ENCODE results near the gene WDR70.

WDR70 gene

DNA sequence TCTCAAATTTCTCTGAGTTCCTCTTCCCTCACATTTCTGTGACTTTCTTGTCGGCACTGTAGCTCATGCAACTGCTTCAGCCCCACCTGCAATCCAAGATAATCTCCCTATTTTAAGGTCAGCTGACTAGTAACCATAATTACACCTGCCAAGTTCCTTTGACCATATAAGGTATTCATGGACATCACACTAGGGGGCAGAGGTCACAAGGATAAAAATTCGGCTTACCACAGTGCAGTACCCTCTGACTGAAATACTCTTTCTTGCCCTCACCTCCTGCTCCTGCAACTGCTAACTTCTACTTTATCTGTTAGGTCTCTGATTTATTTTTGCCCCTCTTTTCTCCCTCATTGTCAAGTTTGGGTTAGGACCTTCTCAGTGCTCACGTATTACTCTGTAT, 316.5 kb downstream of the WDR70 start:
- no peak for DNase-seq

DNA sequence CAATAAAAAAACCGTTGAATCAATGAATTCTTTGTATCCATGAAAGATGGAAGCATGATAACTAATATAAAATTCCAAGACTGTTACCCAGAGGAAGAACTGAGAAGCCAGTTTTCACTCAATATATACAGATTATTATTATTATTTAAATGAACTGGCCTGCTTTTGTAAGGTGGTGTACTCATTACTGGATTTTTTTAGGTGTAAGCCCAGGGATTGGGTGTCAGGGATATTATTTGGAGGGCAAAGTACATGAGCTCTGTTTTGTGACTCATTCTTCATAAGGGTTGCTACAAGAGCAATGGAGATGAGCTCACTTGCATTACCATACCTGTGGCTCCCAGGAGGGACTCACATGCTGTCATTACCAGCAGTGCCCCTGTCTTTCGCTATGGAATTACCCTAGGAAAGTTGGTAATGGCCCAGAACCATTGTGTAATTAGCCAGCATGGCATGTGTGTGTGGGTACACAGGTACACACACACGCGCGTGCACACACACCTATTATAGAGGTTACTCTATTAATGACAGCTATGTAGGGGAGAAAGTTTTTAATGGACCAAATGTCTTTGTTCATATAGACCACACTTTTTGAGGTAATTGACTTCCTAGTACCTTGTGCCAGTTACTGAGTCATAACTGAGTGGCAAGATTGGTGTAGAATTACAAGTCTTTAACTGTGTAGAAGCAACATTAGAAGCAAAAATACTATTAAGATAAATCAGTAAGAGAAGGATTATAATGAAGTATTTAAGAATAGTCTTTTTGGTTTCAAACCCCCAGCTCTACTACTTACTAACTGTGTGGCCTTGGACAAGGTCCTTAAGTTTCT, 317.3 kb downstream of the WDR70 start:
- DNase-seq, result no peak

DNA sequence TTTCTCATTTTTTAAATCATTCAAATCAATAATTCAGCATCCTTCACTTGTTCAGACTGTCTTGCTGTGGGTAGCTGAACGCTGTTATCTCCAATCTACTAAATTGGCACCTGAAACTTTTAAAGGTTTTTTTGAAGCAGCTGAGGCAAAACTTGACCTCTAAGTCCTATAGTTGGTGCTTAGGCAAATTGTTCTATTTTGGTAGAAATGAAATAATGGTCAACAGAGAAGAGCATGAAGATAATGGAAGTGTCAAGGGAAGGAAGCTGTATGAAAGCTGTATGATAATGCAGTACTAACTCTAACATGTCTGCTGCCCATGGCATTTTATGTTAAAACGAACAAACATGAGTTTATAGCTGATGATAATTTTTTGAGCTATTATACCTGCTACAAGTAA, 322.8 kb downstream of the WDR70 start:
- DNase-seq, result no peak

DNA sequence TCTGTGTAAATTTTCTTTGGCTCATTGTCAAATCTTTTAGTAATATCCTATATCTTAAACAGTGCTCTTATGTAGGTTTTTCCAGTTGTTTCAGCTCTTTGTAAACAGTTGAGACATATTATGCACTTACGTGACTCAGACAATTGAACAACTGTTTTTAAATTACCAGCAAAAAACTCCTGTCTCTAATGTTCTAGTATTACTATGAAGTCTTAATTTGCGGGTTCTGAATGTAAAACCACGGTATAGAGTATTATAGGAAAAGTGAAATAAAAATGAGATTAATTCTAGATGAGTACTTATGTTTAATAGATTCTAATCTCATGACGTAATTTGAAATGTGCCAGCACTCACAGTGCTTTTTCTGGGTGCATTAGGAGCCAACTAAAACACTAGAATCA, 324.7 kb downstream of the WDR70 start:
- DNase-seq, result no peak

DNA sequence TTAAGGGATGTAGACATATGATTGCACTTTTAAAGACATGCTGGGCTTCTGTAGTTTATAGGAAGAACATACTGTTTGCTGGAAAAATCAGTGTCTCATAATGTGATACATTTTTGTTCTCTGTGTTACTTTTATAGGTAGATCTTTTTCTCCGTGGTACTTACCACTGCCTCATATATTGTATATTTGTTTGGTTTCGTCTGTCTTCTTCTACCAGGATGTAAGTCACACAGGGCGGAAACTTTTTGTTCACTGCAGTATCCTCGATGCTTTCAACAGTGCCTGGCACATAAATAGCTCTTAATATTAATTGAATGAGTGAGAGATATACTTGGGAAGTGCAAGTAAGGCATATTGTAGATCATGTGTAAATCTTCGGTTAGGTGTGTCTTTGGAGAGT, 325.3 kb downstream of the WDR70 start:
- DNase-seq, result no peak

DNA sequence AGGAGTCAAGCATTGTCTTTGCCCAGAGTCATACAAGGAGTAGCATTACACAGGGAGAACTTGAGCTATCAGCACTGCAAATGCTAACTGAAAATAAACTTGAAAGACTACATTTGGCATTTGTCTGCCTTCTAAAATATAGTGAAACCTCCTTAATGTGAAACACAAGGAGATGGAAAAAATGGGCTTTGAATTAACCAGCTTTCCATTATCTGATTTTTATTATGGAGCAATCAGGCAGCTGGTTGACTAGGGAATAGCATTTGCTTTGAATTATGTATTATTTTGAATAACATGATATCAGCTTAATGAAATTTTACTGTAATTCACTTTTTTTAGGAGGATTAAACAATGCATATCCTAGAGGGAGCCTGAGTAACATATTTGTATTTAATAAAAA, 329.9 kb downstream of the WDR70 start:
- no peak for DNase-seq

DNA sequence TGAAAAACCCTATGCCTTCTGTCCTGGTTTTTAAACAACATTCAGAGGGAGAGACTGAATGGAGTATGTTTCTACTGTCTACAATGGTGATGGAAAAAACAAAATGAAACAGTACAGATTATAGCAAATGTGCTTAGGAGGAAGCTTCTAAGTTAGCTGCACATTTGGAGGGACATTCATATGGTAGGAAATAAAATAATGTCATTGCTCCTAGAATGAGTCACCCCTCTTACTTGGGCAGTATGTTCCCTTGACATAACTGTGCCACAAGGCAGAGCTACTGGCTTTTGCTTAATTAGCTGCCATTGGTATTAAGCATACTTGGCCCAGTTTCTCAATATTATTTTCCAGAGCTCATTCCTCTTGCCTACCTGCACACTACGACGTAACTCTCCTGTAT, 331.8 kb downstream of the WDR70 start:
- DNase-seq, result peak; percentile 14

DNA sequence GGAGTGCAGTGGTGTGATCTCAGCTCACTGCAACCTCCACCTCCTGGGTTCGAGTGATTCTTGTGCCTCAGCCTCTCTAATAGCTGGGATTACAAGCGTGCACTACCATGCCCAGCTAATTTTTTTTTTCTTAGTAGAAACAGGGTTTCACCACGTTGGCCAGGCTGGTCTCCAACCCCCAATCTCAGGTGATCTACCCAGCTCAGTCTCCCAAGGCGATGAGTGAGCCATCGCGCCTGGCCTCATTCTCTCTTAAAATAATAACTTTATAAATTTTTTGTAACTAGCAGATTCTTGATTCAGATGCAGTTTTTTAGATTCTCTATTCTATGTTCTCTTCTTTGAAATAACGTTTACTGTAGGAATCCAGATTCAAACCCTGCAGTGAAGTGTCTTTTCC, 333.6 kb downstream of the WDR70 start:
- DNase-seq, result no peak

DNA sequence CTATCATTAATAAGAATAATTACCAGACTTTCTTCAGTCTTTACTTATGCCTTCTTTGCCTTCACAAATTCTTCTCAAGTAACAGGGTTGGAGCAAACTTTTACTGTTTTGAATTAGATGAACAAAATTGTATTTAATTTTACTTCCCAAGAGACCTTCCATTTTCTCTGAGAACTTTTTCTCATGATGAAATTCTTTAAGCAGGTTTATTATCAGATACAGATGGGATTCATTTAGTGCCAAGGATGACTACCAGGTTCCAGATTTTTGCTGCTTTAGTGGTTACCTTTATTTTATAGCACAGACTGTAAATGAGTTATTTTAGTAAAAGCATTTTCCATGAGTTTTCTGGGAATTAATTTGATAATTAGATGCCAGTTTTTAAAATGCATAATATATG, 335.6 kb downstream of the WDR70 start:
- no peak for DNase-seq

DNA sequence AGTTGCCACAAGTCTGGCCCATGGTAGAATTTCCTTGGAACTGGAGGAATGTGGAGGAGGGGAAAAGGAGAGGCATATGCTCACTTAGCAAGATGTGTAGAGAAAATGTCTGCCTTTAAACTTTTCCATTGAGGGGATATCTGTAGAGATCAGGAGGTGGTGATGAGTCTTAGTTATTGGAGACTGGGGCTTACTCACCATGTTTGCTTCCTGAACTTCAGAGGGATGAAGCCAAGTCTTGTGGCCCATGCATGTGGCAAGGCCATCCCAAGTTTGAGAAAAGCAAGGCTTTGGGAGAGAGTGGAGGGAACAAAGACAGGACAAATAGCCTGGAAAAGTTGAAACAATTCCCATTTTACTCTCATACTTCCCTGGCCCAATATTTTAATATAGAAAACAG, 336.2 kb downstream of the WDR70 start:
- DNase-seq, result no peak

DNA sequence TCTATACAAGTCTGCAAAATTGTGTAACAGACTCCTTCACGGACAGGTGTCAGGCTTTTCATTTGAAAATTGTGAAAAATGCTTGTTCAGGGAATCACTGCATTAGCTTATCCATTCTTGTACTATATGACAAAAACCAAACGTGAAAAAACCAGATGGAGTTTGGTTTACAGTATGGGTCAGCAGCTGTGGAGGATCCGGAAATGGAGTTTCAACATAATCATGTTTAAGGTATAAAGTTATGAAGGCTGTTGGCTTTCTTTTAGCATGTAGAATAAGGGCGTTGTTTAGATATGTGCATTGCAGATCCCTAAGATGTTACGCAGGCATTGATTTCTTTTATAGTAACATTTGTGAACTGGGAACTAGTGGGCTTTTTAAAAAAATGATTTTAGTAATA, 336.9 kb downstream of the WDR70 start:
- no peak for DNase-seq

DNA sequence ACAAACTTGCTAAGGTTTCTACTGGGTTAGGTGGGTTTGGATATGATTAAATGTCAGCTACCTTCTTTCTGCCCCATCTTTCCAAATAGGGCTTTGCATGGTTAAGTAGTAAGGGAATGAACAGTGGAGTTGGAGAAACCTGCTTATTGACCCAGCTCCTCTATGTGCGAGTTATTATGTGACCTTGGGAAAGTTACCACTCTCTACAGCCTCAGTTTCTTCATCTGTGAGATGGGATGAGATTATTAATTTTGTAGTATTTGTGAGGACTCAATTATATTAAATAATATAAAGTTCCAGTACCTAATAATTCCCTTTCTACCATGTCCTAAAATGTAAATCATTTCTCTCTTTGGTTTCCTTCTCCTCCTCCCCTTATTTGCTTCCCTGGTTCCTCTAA, 337.3 kb downstream of the WDR70 start:
- no peak for DNase-seq

DNA sequence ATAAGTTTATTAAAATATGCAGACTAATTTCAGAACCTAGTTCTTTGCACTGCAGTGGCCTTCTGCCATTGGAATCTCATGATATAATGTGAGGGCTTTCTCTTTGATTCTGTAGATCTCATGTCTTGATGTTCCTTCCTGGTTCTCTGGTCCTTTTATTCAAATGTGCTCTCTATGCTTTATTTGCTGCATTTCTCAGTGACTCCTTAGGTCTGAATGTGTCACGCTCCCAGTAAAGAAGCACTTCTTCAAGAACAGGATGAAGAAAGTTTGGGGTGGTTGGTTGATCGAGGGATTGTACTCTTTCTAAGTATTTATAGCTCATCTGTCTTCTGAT, 338.1 kb downstream of the WDR70 start:
- no peak for DNase-seq

DNA sequence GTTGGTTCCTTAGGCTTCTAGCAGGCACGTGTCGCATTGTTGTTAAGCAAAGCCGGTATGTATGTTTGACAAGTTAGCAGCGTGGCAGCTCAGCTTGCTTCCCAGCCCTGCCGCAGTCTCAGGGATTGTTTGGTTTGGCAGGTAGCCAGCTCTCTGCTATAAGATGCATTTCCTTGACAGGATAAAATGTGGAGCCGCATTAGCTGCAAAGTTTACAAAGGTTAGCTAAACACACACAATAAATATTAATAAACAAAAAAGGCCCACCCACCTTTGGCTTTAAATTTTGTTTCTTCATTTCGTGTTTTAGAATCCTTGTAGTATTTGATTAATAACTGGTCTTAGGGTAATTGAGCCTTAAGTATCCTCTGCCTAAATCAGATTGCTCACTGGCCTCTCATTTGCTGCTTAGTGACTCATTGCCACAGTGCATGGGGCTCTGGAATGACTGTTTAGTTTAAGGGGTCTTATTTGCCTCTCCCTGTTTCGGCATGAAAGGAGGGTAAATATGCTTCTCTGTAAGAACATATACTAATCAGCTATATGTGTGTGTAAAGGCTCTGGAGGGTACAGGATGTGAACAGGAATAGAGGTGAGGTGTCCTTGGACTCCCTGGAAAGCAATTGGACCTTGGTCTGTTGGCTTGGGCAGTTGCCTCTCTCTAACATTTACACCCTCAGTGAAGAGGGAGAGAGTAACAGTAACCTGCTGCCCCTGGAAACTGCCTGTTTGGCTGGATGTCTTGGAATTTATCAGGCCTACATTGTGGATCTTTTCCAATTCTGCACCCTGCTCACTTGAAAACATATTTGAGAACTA, 338.7 kb downstream of the WDR70 start:
- DNase-seq, result no peak

DNA sequence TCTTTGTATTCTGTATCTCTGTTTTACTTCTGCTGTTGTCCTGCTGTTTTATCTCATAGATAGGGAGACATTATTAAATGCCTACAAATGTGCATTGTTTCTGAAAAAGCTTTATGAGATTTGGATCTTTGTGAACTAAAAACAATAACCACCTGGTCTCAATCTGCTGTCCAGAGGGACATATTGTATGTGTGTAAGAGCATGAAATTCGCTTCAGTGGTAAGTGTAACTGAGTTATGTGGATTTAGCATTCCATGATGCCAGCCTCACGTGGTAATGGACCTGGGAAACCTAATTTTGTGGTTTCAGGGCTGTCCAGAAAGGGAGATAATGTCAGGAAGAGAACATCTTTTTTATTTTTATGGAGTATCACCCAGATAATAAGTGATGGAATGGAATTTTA, 341.4 kb downstream of the WDR70 start:
- no peak for DNase-seq

DNA sequence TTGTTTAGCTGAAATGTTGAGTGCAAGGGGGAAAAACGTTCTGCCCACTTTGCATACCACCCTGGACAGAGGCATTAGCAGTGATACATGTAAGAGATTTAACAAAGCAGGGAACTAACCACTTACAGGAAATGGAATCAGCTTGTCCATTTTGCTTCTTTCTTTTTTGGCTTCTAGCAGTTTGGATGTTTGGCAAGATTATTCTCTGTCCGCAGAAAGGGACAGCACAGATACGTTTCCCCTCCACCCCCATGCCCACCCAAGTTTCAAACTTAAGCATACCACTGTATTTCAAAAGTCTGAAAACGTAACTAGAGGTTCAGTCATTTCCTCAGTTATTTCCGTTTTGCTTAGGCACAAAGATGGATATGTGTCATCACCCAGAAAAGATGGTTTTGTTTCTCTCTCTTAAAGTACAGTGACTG, 342.3 kb downstream of the WDR70 start:
- peak; percentile 87 for DNase-seq

DNA sequence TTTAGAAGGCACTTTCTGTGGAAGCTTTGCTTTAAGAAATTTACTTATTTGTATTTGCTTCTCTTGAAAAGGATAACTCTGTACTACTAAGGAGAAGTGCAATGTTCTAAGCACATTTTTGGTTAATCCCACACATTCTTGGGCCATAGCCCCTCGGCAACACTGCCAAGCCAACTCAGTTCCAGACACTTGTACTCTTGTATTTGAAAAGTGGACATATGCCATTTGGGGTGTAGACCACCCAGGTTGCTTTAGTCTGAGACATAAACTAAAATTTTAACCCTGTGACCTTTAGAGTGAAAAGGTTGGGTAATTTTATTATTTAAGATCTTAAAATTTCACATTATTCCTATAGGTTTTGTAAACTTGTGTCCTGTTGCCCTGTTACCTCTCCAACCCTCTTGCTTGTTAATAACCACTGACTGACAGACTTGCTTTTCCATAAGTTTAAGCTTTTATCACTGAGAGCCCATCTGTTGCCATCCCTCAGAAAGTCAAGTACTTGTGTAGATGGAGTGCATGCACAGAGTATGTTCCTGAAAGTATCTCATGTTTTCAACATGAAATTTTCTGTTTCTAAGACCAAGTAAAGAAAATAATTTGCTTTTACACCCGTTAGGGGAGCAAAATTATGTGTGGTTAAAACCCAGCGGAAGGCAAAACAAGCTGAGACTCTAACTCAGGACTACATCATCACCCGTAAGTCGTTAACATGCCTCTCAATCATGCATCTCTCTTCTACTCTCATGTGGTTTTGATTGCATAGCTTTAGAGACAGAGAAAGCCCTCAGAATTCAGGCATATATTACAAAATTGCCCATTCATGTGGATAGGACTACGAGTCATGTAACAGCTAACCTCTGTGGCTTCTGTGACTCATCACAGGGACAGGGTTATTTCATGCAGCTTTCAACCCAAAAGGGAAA, 343.4 kb downstream of the WDR70 start:
- DNase-seq, result peak; percentile 89

DNA sequence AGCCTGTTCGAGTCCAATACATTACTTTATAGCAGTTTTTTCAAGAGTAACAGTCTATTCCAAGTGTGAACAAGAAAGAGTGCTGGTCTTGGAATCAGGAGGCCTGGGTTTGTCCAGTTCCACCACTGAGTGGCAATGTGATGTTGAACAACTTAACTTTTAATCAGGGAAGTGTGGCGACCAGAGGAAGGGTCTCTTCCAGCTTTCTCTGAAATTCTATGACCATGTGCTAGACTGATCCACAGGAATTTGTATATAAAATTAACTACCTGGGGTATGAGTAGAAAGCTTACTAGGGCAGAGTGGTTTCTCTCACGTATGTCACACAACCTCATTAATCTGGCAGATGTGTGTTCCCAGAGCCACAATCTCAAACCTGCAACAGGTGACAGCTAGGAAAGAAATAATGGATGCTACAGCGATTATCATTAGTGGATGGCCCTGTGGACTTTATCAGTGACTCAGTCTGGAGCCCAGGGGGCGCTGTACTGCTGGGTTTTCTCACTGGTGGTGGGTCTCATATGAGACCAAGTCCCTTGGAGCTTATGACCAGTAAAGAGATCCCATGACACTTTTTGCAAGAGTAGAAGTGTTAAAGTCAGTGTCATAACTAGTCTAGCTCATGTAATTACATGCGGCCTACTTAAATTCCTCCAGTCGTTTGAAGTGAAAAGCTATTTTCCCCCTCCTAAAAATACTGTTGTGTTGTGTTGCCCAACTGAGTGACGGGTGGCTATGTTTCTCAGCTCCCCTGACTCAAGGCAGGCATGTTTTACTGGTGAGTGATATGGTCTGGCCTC, 344.2 kb downstream of the WDR70 start:
- peak; percentile 12 for DNase-seq

DNA sequence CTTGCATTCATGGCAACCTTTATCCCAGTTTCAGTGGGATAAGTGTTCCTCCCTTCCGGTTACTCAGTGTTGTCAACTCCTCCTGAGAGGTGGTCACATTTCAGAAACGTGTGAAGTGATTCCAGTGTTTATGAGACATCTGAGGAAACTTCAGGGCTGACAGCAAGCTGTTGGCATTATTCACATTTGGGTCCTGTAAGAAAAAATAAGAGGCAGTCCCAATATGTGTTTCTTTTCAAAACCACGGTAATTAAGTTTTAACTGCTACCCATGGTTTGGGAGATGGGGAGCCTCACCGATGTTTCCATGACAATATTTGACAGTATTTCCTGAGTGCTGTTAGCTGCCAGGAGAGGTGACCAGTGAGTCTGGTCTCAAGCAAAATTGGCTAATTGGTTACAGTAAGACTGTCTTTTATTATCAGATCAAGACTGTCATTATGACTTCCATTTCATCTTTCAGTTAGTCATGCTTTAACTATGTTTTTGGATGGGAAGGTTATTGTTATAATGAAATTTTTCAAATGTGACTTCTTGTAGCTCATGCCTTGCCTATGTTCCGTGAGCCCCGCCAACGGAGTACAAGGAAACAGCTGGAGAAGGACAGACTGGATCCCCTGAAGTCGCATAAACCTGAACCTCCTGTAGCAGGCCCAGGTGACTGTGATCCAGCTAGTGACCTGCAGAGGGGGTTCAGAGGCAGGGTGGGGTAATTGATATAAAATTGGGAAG, 345.4 kb downstream of the WDR70 start:
- no peak for DNase-seq

DNA sequence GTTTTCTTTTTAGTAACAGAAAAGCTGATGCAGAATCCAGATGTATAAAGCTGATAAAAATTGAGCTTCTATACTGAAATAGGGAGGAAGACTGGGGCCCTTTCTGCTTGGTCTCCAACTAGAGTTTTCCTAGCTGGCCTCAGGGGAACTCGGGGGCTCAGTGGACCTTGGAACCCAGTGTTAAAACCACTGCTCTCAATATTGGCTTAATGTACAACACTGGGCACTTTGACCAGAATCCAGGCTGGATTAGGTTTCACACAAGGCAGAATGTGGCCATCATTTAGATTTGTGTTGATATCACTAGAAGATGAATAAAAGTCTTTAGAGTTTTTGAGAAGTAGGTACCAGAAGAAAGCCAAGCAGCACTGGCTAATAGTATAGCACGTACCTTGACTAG, 346.1 kb downstream of the WDR70 start:
- no peak for DNase-seq

DNA sequence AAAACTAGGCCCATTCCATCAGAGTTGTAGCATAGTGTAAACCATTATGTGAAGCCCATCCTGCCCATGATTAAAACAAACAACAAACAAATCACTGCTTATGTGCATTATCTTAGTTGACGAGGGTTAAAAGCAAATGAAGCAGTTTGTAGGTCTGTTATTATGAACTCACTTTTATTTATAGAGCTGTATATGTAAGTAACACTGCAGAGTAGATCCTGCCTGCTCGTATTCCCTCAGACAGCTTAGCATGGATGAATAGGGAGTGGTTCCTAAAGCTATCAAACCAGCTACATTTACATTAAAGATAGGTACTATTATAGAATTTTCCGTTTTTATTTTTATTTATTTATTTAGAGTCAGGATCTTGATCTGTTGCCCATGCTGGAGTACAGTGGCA, 348.1 kb downstream of the WDR70 start:
- no peak for DNase-seq

All from suppressor macrophage treated with lipopolysaccharide for 4 hours (primary cell).